ENCODE measurements around the gene SLC46A1.
"Not testable (repeated sequence)": the region's sequence is repeated elsewhere in the genome, so short reads cannot be mapped to it uniquely, and the experiment has no call there.

GRCh38 chr17:28434326-28434725 lies 28.3 kb upstream of the SLC46A1 start:
- TF ChIP-seq CTCF (IDR thresholded peaks at IDR 0.05; ENCODE audit: poor library complexity, severe bottlenecking); EP300 (conservative IDR thresholded peaks at IDR 0.05; ENCODE audit: poor library complexity, severe bottlenecking); EZH2 (IDR thresholded peaks at IDR 0.05; ENCODE audit: borderline replicate concordance, insufficient read depth, low read length, poor library complexity, severe bottlenecking); POLR2AphosphoS5 (IDR thresholded peaks at IDR 0.05); REST (IDR thresholded peaks at IDR 0.05; ENCODE audit: borderline replicate concordance); RAD21 (conservative IDR thresholded peaks at IDR 0.05); TAF1 (IDR thresholded peaks at IDR 0.05; ENCODE audit: low read depth): not testable (repeated sequence)
